Brain pericyte (primary cell): Measurements from ENCODE around the gene FGF11.
"Not testable (repeated sequence)": the region's sequence is repeated elsewhere in the genome, so short reads cannot be mapped to it uniquely, and the experiment has no call there.

Experiments
- DNase-seq: peaks from one replicate; pipeline ENCODE4 v3.0.0-alpha.2; 2012; ENCODE audit warnings: low read depth, low spot score

Gene FGF11

GRCh38 chr17:7478276-7479212, 39.2 kb downstream of the FGF11 start:
- no peak for DNase-seq

- no peak for DNase-seq
Observed at GRCh38 chr17:7479213-7480088, 40.1 kb downstream of the FGF11 start, which contains the start of gene ZBTB4. Gene ZBTB4, minus strand, starts transcription at chr17:7479631. Its CDS starts 12,830 bp downstream, at chr17:7466801.

GRCh38 chr17:7480089-7480384, 40.7 kb downstream of the FGF11 start:
- no peak for DNase-seq

- not testable (repeated sequence) for DNase-seq
Observed at GRCh38 chr17:7481275-7481674, 42.0 kb downstream of the FGF11 start, which contains the start of gene SLC35G6. Gene SLC35G6, plus strand, starts transcription at chr17:7481446. Its CDS starts 71 bp downstream, at chr17:7481517.

GRCh38 chr17:7481842-7482741, 42.8 kb downstream of the FGF11 start:
- DNase-seq = not testable (repeated sequence)

GRCh38 chr17:7482742-7483088, 43.4 kb downstream of the FGF11 start:
- not testable (repeated sequence) for DNase-seq

GRCh38 chr17:7483255-7484066, 44.1 kb downstream of the FGF11 start:
- peak; percentile 77 for DNase-seq

GRCh38 chr17:7484067-7484918, 45.0 kb downstream of the FGF11 start, which contains the start of gene POLR2A:
Gene POLR2A, plus strand, starts transcription at chr17:7484366.
- DNase-seq = peak; percentile 96

GRCh38 chr17:7484919-7485377, 45.6 kb downstream of the FGF11 start:
- DNase-seq = no peak

GRCh38 chr17:7486181-7486580, 46.9 kb downstream of the FGF11 start:
- DNase-seq = no peak

- no peak for DNase-seq
Observed at GRCh38 chr17:7490144-7490543, 50.8 kb downstream of the FGF11 start.

- no peak for DNase-seq
Observed at GRCh38 chr17:7491583-7491982, 52.3 kb downstream of the FGF11 start.

- DNase-seq = no peak
Observed at GRCh38 chr17:7493941-7494340, 54.6 kb downstream of the FGF11 start.
